Loucy (cell line): ENCODE results near the gene RAB30.
"Not testable (repeated sequence)": the region's sequence is repeated elsewhere in the genome, so short reads cannot be mapped to it uniquely, and the experiment has no call there.

Experiments used
- H2AFZ ChIP-seq: fragments of 200-600 bp; sonication (generic); 2 replicates; pipeline ENCODE4 v1.6.0; 2016; ENCODE audit warnings: antibody characterized with exemption, mild to moderate bottlenecking, low read length, moderate library complexity
- H3F3A ChIP-seq: fragments of 200-600 bp; 2 replicates; pipeline ENCODE4 v1.6.0; 2016; ENCODE audit warnings: antibody characterized with exemption, low read depth, mild to moderate bottlenecking
- H3K27me3 ChIP-seq: fragments of 200-600 bp; sonication (generic); 2 replicates; pipeline ENCODE4 v1.6.1; 2014; ENCODE audit warnings: low read length, mild to moderate bottlenecking; ENCODE audit not compliant: insufficient read depth, poor library complexity, severe bottlenecking
- H3K36me3 ChIP-seq: fragments of 200-600 bp; sonication (generic); 2 replicates; pipeline ENCODE4 v1.6.1; 2016; ENCODE audit warnings: low read length; ENCODE audit not compliant: insufficient read depth
- H3K4me1 ChIP-seq: fragments of 200-600 bp; sonication (generic); 2 replicates; pipeline ENCODE4 v1.5.1; 2014; ENCODE audit warnings: low read length, mild to moderate bottlenecking; ENCODE audit not compliant: insufficient read depth, poor library complexity, severe bottlenecking
- H3K4me2 ChIP-seq: fragments of 200-600 bp; sonication (generic); 2 replicates; pipeline ENCODE4 v1.6.0; 2014; ENCODE audit warnings: antibody characterized with exemption, low read length, low read depth, mild to moderate bottlenecking; ENCODE audit not compliant: poor library complexity, severe bottlenecking
- H3K4me3 ChIP-seq: fragments of 200-600 bp; sonication (generic); 2 replicates; pipeline ENCODE4 v1.5.1; 2014; ENCODE audit warnings: low read length, mild to moderate bottlenecking, mixed read lengths; ENCODE audit not compliant: poor library complexity, severe bottlenecking
- H3K79me2 ChIP-seq: fragments of 200-600 bp; sonication (generic); 2 replicates; pipeline ENCODE4 v1.6.1; 2014; ENCODE audit warnings: low read length; ENCODE audit not compliant: insufficient read depth
- H3K9ac ChIP-seq: fragments of 200-600 bp; sonication (generic); 2 replicates; pipeline ENCODE4 v1.6.0; 2014; ENCODE audit warnings: mild to moderate bottlenecking, low read depth, low read length, moderate library complexity; ENCODE audit not compliant: poor library complexity, severe bottlenecking
- H3K9me2 ChIP-seq: fragments of 200-600 bp; sonication (generic); replicated peaks from 2 replicates; pipeline ENCODE4 v1.6.1; 2016; ENCODE audit warnings: low read depth, low read length, mixed read lengths
- H3K9me3 ChIP-seq: fragments of 200-600 bp; sonication (generic); 2 replicates; pipeline ENCODE4 v1.6.1; 2014; ENCODE audit warnings: mild to moderate bottlenecking, antibody characterized with exemption, low read length, low read depth; ENCODE audit not compliant: insufficient read depth
- H4K20me1 ChIP-seq: fragments of 200-600 bp; sonication (generic); 2 replicates; pipeline ENCODE4 v1.6.0; 2014; ENCODE audit warnings: antibody characterized with exemption, low read length, mild to moderate bottlenecking; ENCODE audit not compliant: insufficient read depth, poor library complexity, severe bottlenecking
- EZH2phosphoT487 ChIP-seq: fragments of 200-600 bp; IDR thresholded peaks from 2 replicates; pipeline ENCODE4 v1.6.1; 2018; ENCODE audit warnings: antibody characterized with exemption, mild to moderate bottlenecking, moderate library complexity, borderline replicate concordance
- TF ChIP-seq, protein P1 (sequence below): fragments of 200-600 bp; sonication (generic); conservative IDR thresholded peaks from 2 replicates; pipeline ENCODE4 v1.5.1; 2014; ENCODE audit warnings: mild to moderate bottlenecking, antibody characterized with exemption, low read length

RAB30 gene

DNA sequence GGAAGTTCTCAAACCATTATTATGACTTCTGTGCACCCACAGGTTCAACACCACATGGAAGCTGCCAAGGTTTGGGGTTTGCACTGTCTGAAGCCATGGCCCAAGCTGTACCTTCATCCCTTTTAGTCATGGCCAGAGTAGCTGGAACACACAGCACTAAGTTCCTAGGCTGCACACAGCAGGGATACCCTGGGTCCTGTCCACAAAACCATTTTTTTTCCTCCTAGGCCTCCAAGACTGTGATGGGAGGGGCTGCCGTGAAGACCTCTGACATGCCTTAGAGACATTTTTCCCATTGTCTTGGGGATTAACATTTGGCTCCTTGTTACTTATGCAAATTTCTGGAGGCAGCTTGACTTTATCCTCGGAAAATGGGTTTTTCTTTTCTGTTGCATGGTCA, 127.5 kb downstream of the RAB30 start:
- Histone ChIP-seq H3K4me2 (no peak overlapping the region), H3K27me3 (no peaks in the 10 kb centered on the region), H3F3A (no peaks in the 10 kb centered on the region; the same call in 1 of the 2 replicates), H3K4me1 (peaks cover 12% of the 10 kb centered on the region), H3K9me2 (no peaks in the 10 kb centered on the region), H3K4me3 (no peak overlapping the region), H3K79me2 (no peaks in the 10 kb centered on the region), H2AFZ (no peak overlapping the region), H4K20me1 (no peaks in the 10 kb centered on the region), H3K36me3 (no peaks in the 10 kb centered on the region), H3K9me3 (peaks cover 5% of the 10 kb centered on the region; the same call in 1 of the 2 replicates), H3K9ac (no peak overlapping the region)
- TF ChIP-seq, protein P1, sequence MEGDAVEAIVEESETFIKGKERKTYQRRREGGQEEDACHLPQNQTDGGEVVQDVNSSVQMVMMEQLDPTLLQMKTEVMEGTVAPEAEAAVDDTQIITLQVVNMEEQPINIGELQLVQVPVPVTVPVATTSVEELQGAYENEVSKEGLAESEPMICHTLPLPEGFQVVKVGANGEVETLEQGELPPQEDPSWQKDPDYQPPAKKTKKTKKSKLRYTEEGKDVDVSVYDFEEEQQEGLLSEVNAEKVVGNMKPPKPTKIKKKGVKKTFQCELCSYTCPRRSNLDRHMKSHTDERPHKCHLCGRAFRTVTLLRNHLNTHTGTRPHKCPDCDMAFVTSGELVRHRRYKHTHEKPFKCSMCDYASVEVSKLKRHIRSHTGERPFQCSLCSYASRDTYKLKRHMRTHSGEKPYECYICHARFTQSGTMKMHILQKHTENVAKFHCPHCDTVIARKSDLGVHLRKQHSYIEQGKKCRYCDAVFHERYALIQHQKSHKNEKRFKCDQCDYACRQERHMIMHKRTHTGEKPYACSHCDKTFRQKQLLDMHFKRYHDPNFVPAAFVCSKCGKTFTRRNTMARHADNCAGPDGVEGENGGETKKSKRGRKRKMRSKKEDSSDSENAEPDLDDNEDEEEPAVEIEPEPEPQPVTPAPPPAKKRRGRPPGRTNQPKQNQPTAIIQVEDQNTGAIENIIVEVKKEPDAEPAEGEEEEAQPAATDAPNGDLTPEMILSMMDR = no peak
- no peak for TF ChIP-seq EZH2phosphoT487

DNA sequence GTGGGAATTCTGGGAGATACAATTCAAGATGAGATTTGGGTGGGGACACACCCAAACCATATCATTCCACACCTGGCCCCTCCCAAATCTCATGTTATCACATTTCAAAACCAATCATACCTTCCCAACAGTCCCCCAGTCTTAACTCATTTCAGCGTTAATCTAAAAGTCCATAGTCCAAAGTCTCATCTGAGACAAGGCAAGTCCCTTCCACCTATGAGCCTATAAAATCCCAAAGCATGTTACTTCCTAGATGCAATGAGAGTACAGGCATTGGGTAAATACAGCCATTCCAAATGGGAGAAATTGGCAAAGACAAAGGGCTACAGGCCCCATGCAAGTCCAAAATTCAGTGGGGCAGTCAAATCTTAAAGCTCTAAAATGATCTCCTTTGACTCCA, 128.3 kb downstream of the RAB30 start:
- not testable (repeated sequence) for H3K9ac ChIP-seq, H4K20me1 ChIP-seq, H3K36me3 ChIP-seq, H3K4me2 ChIP-seq, H3K79me2 ChIP-seq, H3K4me3 ChIP-seq, H3K9me3 ChIP-seq, H2AFZ ChIP-seq, H3F3A ChIP-seq, H3K27me3 ChIP-seq, H3K9me2 ChIP-seq
- peaks cover 12% of the 10 kb centered on the region for H3K4me1 ChIP-seq

DNA sequence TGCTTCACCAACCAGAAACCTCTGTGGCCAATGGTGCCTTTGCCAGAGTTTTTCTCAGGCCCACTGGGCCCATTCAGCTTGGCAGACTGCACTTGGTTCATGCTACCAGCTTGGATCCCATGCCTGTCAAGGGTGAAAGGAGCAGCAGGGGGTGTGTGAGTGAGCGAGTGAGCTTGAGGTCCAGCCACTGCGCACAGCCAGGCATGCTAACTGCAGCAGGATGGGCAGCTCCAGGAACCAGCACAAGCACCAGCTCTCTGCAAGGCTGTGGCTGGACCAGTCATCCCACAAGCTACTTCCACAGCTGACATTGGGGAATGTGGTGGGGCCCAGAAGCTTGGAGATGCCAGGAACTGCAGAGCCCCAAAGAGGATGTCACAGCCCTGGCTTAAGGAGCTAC, 129.3 kb downstream of the RAB30 start:
- Histone ChIP-seq H3K27me3 (no peaks in the 10 kb centered on the region), H4K20me1 (no peaks in the 10 kb centered on the region), H3K4me3 (no peak overlapping the region), H3K79me2 (no peaks in the 10 kb centered on the region), H3K9me2 (no peaks in the 10 kb centered on the region), H3K9ac (no peak overlapping the region), H3K9me3 (peaks cover 5% of the 10 kb centered on the region; the same call in 1 of the 2 replicates), H3K4me1 (peaks cover 12% of the 10 kb centered on the region), H3F3A (no peaks in the 10 kb centered on the region; the same call in 1 of the 2 replicates), H2AFZ (no peak overlapping the region), H3K4me2 (no peak overlapping the region), H3K36me3 (no peaks in the 10 kb centered on the region)
- no peak for TF ChIP-seq EZH2phosphoT487
- TF ChIP-seq, protein P1 = no peak

DNA sequence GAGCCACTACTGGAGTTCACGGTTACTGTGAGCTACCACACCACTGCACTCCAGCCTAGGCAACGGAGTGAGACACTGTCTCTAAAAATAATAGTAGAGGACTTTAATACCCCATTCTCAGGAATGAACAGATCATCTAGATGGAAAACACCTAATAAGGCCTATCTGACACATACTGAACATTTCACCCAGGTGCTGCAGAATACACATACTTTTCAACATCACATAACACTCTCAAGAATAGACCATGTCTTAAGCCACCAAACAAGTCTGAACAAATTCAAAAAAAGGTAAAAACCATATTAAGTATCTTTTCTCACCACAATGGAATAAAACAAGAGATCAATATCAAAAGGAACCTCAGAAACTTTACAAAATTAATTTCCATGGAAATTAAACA, 132.2 kb downstream of the RAB30 start:
- Histone ChIP-seq H3K4me3 (no peak overlapping the region), H3K36me3 (no peaks in the 10 kb centered on the region), H3K27me3 (no peaks in the 10 kb centered on the region), H3K9ac (no peak overlapping the region), H3F3A (no peaks in the 10 kb centered on the region), H3K4me2 (no peak overlapping the region), H3K4me1 (peaks cover 15% of the 10 kb centered on the region), H4K20me1 (no peaks in the 10 kb centered on the region), H3K9me3 (peaks cover 5% of the 10 kb centered on the region; the same call in 1 of the 2 replicates), H3K9me2 (no peaks in the 10 kb centered on the region), H3K79me2 (no peaks in the 10 kb centered on the region), H2AFZ (no peak overlapping the region)
- TF ChIP-seq EZH2phosphoT487 = no peak
